HepG2 (cell line): Measurements from ENCODE around the gene DUS1L. TPM values are rescaled to one million over a fixed set of nuclear protein-coding genes. Genes with fewer than 3 reads are reported as not detected.

Source experiments
- ATAC-seq: fragments of 200-7000 bp; cut with Tn5 transposase; 3 replicates; pipeline ENCODE4 v1.9.1; 2020; ENCODE audit warnings: mild to moderate bottlenecking, moderate library complexity
- BruUV-seq: library from RNA; stranded (reverse); fragments of 400-500 nt; replicated peaks from 2 replicates; lab custom pipeline; 2021; lab: Mats Ljungman, UMichigan
- CTCF ChIA-PET: fragments of 300-600 bp; formaldehyde crosslinking; extraction: SDS; loops from one replicate; lab custom pipeline; 2021; ENCODE audit warnings: low total read pairs, inconsistent platforms, low intra/inter-chr PET ratio; lab: Yijun Ruan, JAX
- POLR2A ChIA-PET: fragments of 350-600 bp; sonication (Branson Sonifier 250); formaldehyde crosslinking; loops from one replicate; lab custom pipeline; 2020; ENCODE audit warnings: antibody characterized with exemption, inconsistent platforms; lab: Yijun Ruan, JAX
- DNase-seq: peaks from one replicate; pipeline ENCODE4 v3.0.0-alpha.2; 2015; ENCODE audit warnings: low spot score
- FAIRE-seq: peaks from 3 replicates; lab custom pipeline; 2011; peaks lifted over from hg19 to GRCh38; lab: Jason Lieb, UNC
- H2AFZ ChIP-seq: one replicate; pipeline ENCODE4 v1.6.1; 2011; ENCODE audit warnings: low read length, inconsistent platforms
- H3K27ac ChIP-seq: fragments of 300-600 bp; 3 replicates; pipeline ENCODE4 v1.8.0; 2011; ENCODE audit warnings: mixed run types, mild to moderate bottlenecking, mixed read lengths, low read length, inconsistent platforms; ENCODE audit not compliant: insufficient read depth; ENCODE audit errors: extremely low read length
- H3K27me3 ChIP-seq, 2 experiments: fragments of 200-600 bp in 1 of 2; 2 replicates in 1 of 2; 3 replicates in 1 of 2; pipeline versions ENCODE4 v1.6.0 to v1.8.0; 2011; ENCODE audit warnings: low read length in 2 of 2, mild to moderate bottlenecking in 2 of 2, moderate library complexity in 2 of 2, inconsistent platforms in 1 of 2; ENCODE audit not compliant: insufficient read depth in 2 of 2, control insufficient read depth in 1 of 2
- H3K36me3 ChIP-seq, 2 experiments: fragments of 200-600 bp in 1 of 2; replicated peaks in 1 of 2; 2 replicates in 1 of 2; 3 replicates in 1 of 2; pipeline versions ENCODE4 v1.5.1 to v1.8.0; 2011; ENCODE audit warnings: low read length in 2 of 2, inconsistent platforms in 1 of 2; ENCODE audit not compliant: insufficient read depth in 2 of 2, control insufficient read depth in 1 of 2
- H3K4me1 ChIP-seq: 2 replicates; pipeline ENCODE4 v1.5.1; 2012; ENCODE audit warnings: low read length, inconsistent platforms; ENCODE audit not compliant: insufficient read depth
- H3K4me2 ChIP-seq: 2 replicates; pipeline ENCODE4 v1.6.0; 2011; ENCODE audit warnings: low read depth, low read length, inconsistent platforms
- H3K4me3 ChIP-seq, 3 experiments: fragments of 200-600 bp in 1 of 3; sonication (generic), shearing (Covaris generic) in 1 of 3; replicated peaks in 1 of 3; 2 replicates each; pipeline ENCODE4 v1.5.1; 2011 to 2016; ENCODE audit warnings: low read length in 3 of 3, inconsistent platforms in 2 of 3, low read depth in 2 of 3, mild to moderate bottlenecking in 2 of 3, control low read depth in 1 of 3, mixed read lengths in 1 of 3; ENCODE audit not compliant: insufficient read depth in 1 of 3
- H3K79me2 ChIP-seq: one replicate; pipeline ENCODE4 v1.6.1; 2011; ENCODE audit warnings: low read length, inconsistent platforms; ENCODE audit not compliant: insufficient read depth
- H3K9ac ChIP-seq: 2 replicates; pipeline ENCODE4 v1.6.0; 2011; ENCODE audit warnings: mild to moderate bottlenecking, low read depth, low read length, inconsistent platforms; ENCODE audit not compliant: insufficient read depth
- H3K9me3 ChIP-seq: 2 replicates; pipeline ENCODE4 v1.5.1; 2012; ENCODE audit warnings: mild to moderate bottlenecking, low read length
- H4K20me1 ChIP-seq: 2 replicates; pipeline ENCODE4 v1.6.0; 2011; ENCODE audit warnings: inconsistent platforms, mild to moderate bottlenecking, low read length, moderate library complexity; ENCODE audit not compliant: insufficient read depth
- AGO2 ChIP-seq: fragments of 200-400 bp; formaldehyde crosslinking; optimal IDR thresholded peaks from 2 replicates; pipeline ENCODE3; 2017; ENCODE audit warnings: mild to moderate bottlenecking, low read depth, low read length, moderate library complexity
- AKAP8 ChIP-seq: sonication (generic); formaldehyde crosslinking; IDR thresholded peaks from 2 replicates; pipeline ENCODE4 v1.5.1; 2020; ENCODE audit warnings: mild to moderate bottlenecking, missing genetic modification reagents
- CSRNP1 ChIP-seq: sonication (generic); formaldehyde crosslinking; IDR thresholded peaks from 2 replicates; pipeline ENCODE4 v1.8.1; 2023; ENCODE audit warnings: mild to moderate bottlenecking, missing genetic modification reagents
- HNRNPL ChIP-seq: fragments of 200-400 bp; formaldehyde crosslinking; IDR thresholded peaks from 2 replicates; pipeline ENCODE4 v1.6.1; 2017; ENCODE audit warnings: mild to moderate bottlenecking, low read depth, low read length
- PCBP1 ChIP-seq: fragments of 200-400 bp; formaldehyde crosslinking; IDR thresholded peaks from 2 replicates; pipeline ENCODE4 v1.6.1; 2017; ENCODE audit warnings: mild to moderate bottlenecking, low read depth, low read length, borderline replicate concordance
- RBFOX2 ChIP-seq: fragments of 200-400 bp; formaldehyde crosslinking; IDR thresholded peaks from 2 replicates; pipeline ENCODE4 v1.6.1; 2017; ENCODE audit warnings: low read depth, mild to moderate bottlenecking, low read length
- SATB2 ChIP-seq: sonication (generic); formaldehyde crosslinking; IDR thresholded peaks from 2 replicates; pipeline ENCODE4 v1.5.0; 2020; ENCODE audit warnings: missing genetic modification reagents
- ZBTB38 ChIP-seq: sonication (generic); formaldehyde crosslinking; IDR thresholded peaks from 2 replicates; pipeline ENCODE4 v1.5.1; 2020; ENCODE audit warnings: mild to moderate bottlenecking, missing genetic modification reagents
- ZNF382 ChIP-seq: sonication (generic); formaldehyde crosslinking; IDR thresholded peaks from 2 replicates; pipeline ENCODE4 v1.5.0; 2020; ENCODE audit warnings: missing genetic modification reagents, mild to moderate bottlenecking, borderline replicate concordance
- ZNF546 ChIP-seq: sonication (generic); formaldehyde crosslinking; conservative IDR thresholded peaks from 2 replicates; pipeline ENCODE4 v1.8.1; 2023; ENCODE audit warnings: mild to moderate bottlenecking, missing genetic modification reagents
- ZNF660 ChIP-seq: sonication (generic); formaldehyde crosslinking; IDR thresholded peaks from 2 replicates; pipeline ENCODE4 v1.5.1; 2020; ENCODE audit warnings: mild to moderate bottlenecking, low read depth, missing genetic modification reagents, borderline replicate concordance
- ZNF720 ChIP-seq: sonication (generic); formaldehyde crosslinking; IDR thresholded peaks from 2 replicates; pipeline ENCODE4 v1.4.0; 2020; ENCODE audit warnings: missing genetic modification reagents
- ZZZ3 ChIP-seq: sonication (generic); formaldehyde crosslinking; IDR thresholded peaks from 2 replicates; pipeline ENCODE4 v1.4.0; 2020; ENCODE audit warnings: missing genetic modification reagents, mild to moderate bottlenecking, borderline replicate concordance
- WGBS: methylation state at CpG from one replicate; pipeline ENCODE4 v1.1.6; 2017; ENCODE audit warnings: low lambda C conversion rate; 5-methylcytosine and 5-hydroxymethylcytosine counted together
- in situ Hi-C: cut with HindIII; loops from 2 replicates; pipeline ENCODE4 v1.10.0; 2017; ENCODE audit warnings: low pct_unique_long_range_greater_than_20kb; ENCODE audit not compliant: extremely low pct_ligation_motif_present
- intact Hi-C: fragments of 100-400 bp; cut with micrococcal nuclease; formaldehyde crosslinking; loops from one replicate; pipeline ENCODE4 v1.10.0; 2022; ENCODE audit not compliant: unreplicated experiment
- polyA plus RNA-seq, 8 experiments: library from polyadenylated mRNA; depleted of rRNA in 3 of 8; stranded (reverse) in 7 of 8; unstranded in 1 of 8; fragments of >200 nt; fragmentation: Illumina TruSeq in 4 of 8; extraction: Trizol in 4 of 8; gene quantifications; 2 replicates each; pipeline versions ENCODE4 v1.2.1 to v1.2.3, GENCODE V29; 2011 to 2016; ENCODE audit warnings: low read depth in 4 of 8, missing spikeins in 1 of 8, mixed read lengths in 1 of 8; ENCODE audit not compliant: insufficient read depth in 1 of 8
- total RNA-seq, 5 experiments: library from RNA; depleted of rRNA; stranded (reverse); fragments of >200 nt; fragmentation: Illumina TruSeq; extraction: Trizol; gene quantifications; 2 replicates each; pipeline ENCODE4 v1.2.3, GENCODE V29; 2016; ENCODE audit warnings: low read depth in 1 of 5
- TF ChIP-seq, protein P1 (sequence below): sonication (generic); formaldehyde crosslinking; IDR thresholded peaks from 2 replicates; pipeline ENCODE4 v1.5.1; 2020; ENCODE audit warnings: mild to moderate bottlenecking, moderate library complexity, missing genetic modification reagents

Gene DUS1L
- total and polyA plus RNA-seq, 2 of the 13 experiments (the other 11 are each of a cell fraction or from before 2014, with no cell fraction given): 81.0 to 109 TPM

DNA sequence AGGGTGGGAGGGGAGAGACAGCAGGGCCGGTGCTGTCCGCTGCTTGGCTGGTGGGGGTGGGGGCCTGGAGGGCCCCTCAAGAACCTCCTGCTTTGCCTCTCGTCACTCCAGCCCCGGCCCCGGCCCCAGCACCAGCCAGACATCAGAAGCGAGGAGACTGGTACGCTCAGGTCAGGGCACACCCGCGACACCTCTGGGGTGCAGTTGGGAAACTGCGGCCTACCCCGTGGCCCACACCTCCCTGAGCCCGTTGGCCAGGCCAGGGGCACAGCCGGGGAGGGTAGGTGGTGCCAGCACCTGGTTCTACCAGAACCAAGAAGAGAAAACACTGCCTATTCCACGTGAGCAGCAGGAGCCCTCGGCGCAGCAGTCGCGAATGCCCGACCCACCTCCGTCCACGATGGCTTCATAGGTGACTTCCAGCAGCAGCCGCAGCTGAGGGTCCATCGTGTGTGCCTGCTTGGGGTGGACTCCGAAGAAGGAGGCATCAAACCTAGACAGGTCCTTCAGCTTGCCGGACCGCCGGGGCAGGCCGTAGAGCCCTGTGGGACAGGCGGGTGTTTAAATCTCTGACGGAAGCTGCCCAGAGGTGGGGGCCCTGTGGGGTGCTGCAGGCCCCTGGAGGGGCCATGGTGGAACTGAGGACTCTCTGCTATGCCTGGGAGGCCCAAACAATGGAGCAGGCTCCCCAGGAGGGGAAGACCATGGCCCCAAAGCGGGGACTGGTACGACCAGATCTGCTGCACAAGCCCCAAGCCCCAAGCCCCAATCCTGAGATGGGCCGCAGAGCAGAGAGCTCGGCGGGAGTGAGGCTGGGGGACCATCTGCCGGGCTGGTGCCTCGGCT, 29.6 kb upstream of the DUS1L start (continued):
- TF ChIP-seq CSRNP1 (CRISPR knock-in tag) (no peak), ZNF720 (CRISPR knock-in tag) (no peak), RBFOX2 (peak; percentile 75), AKAP8 (CRISPR knock-in tag) (0 out of 2 replicates have a peak, but pooled peaks have one; percentile 17), PCBP1 (peak; percentile 83; the same call in 1 of the 2 replicates), HNRNPL (peak; percentile 76; the same call in 1 of the 2 replicates), AGO2 (peak; percentile 60), ZBTB38 (peak; percentile 78; the same call in 1 of the 2 replicates)
- TF ChIP-seq, all 625 proteins: peak for 20

DNA sequence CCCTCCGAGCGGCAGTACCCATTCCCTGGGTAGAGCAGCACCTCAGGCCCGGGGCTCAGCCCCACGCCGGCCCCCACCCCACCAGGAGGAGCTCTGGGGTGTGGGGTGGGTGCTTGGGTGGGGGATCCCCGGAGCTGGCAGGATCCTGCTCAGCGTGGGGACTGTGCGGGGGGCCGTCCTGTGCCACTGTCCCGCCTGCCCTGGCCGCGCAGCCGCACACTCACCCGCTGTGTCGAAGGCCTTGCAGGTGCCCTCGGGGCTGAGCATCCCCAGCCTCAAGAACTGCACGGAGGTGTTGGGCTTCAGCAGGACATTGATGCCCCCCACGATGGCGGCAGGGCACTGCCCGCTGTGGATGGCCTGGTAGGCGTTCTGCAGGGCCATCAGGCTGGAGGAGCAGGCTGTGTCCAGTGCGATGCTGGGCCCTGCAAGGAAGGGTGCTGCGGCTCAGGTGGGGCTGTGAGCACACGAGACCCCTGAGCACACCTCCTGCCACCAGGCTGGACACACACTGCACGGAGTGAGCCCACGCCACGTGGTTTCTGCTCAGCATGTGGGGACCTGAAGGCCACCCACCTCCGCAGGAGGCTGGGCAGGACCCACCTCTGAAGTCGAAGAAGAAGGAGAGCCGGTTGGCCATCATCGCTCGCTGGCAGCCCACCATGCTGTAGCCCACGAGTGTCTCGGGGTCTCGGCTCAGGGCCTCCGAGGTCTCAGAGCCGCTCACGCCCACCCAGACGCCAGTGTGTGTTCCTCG, 27.6 kb upstream of the DUS1L start:
- Histone ChIP-seq H2AFZ (no peak overlapping the region), H3K27me3 (no peaks in the 10 kb centered on the region; a peak in 1 of 5 replicates), H4K20me1 (peaks cover 74% of the 10 kb centered on the region), H3K4me2 (no peak overlapping the region), H3K4me3 (peak overlapping the region in 1 of 3 experiments; percentile 5; a peak in 1 of 6 replicates), H3K4me1 (peaks cover 36% of the 10 kb centered on the region), H3K9ac (no peak overlapping the region), H3K79me2 (peaks cover 63% of the 10 kb centered on the region), H3K27ac (peak overlapping the region; percentile 23), H3K9me3 (no peaks in the 10 kb centered on the region), H3K36me3 (peaks cover 61 to 77% of the 10 kb centered on the region in 2 experiments)
- no TSS peak for BruUV-seq
- WGBS: 96% methylated on average over 17 of the region's 40 CpGs
- ATAC-seq (no peak), FAIRE-seq (no peak), DNase-seq (no peak)
- ChIA-PET POLR2A (no interaction called here), CTCF (no interaction called here)
- in situ Hi-C loops (no loop called here), intact Hi-C loops (loop anchor here (10.0 kb wide), 1 partner anchor 118 kb away; the partner anchor contains the start of gene ASPSCR1)
- TF ChIP-seq, protein P1, sequence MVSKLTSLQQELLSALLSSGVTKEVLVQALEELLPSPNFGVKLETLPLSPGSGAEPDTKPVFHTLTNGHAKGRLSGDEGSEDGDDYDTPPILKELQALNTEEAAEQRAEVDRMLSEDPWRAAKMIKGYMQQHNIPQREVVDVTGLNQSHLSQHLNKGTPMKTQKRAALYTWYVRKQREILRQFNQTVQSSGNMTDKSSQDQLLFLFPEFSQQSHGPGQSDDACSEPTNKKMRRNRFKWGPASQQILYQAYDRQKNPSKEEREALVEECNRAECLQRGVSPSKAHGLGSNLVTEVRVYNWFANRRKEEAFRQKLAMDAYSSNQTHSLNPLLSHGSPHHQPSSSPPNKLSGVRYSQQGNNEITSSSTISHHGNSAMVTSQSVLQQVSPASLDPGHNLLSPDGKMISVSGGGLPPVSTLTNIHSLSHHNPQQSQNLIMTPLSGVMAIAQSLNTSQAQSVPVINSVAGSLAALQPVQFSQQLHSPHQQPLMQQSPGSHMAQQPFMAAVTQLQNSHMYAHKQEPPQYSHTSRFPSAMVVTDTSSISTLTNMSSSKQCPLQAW (CRISPR knock-in tag): no peak
- TF ChIP-seq AGO2: peak; percentile 91
- no peak for TF ChIP-seq ZNF660 (CRISPR knock-in tag)
- no peak for TF ChIP-seq ZZZ3
- no peak for TF ChIP-seq ZNF546 (CRISPR knock-in tag)
- no peak for TF ChIP-seq SATB2 (CRISPR knock-in tag)
- no peak for TF ChIP-seq ZNF382 (CRISPR knock-in tag)
- TF ChIP-seq AKAP8 (CRISPR knock-in tag): 0 out of 2 replicates have a peak, but pooled peaks have one; percentile 46
